Osteocyte (in vitro differentiated cells): Measurements from ENCODE around the gene GARNL3. TPM values are rescaled to one million over a fixed set of nuclear protein-coding genes. Genes with fewer than 3 reads are reported as not detected.
A peak's percentile ranks its signal among the peaks of the same experiment; 100 is the strongest.

Source experiments
- DNase-seq: peaks from one replicate; pipeline ENCODE4 v3.0.0; 2021; ENCODE audit warnings: mixed read lengths; ENCODE audit not compliant: unreplicated experiment; ENCODE audit errors: extremely low spot score
- H3K27ac Mint-ChIP-seq: one replicate; pipeline ENCODE4 v1.8.0; 2021; ENCODE audit warnings: mild to moderate bottlenecking, mixed read lengths; ENCODE audit not compliant: unreplicated experiment
- H3K27me3 Mint-ChIP-seq: one replicate; pipeline ENCODE4 v1.8.0; 2021; ENCODE audit warnings: mixed read lengths; ENCODE audit not compliant: unreplicated experiment
- H3K36me3 Mint-ChIP-seq: one replicate; pipeline ENCODE4 v1.8.0; 2021; ENCODE audit warnings: mixed read lengths; ENCODE audit not compliant: unreplicated experiment
- H3K4me1 Mint-ChIP-seq: one replicate; pipeline ENCODE4 v1.8.0; 2021; ENCODE audit warnings: mixed read lengths; ENCODE audit not compliant: unreplicated experiment
- H3K4me3 Mint-ChIP-seq: one replicate; pipeline ENCODE4 v1.8.0; 2021; ENCODE audit warnings: mild to moderate bottlenecking, moderate library complexity, mixed read lengths; ENCODE audit not compliant: unreplicated experiment
- H3K9me3 Mint-ChIP-seq: one replicate; pipeline ENCODE4 v1.8.0; 2021; ENCODE audit warnings: mixed read lengths; ENCODE audit not compliant: unreplicated experiment
- total RNA-seq: library from RNA; stranded (reverse); gene quantifications from 2 replicates; pipeline ENCODE4 v1.2.1, GENCODE V29; 2021
- TF ChIP-seq, protein P1 (sequence below): fragments of 200-600 bp; sonication (generic); IDR thresholded peaks from 2 replicates; pipeline ENCODE4 v1.5.0; 2021; ENCODE audit warnings: antibody characterized with exemption, mild to moderate bottlenecking, moderate library complexity

Gene GARNL3
- total RNA-seq, 1 donor from 2014 or later = 6.0 TPM

DNA sequence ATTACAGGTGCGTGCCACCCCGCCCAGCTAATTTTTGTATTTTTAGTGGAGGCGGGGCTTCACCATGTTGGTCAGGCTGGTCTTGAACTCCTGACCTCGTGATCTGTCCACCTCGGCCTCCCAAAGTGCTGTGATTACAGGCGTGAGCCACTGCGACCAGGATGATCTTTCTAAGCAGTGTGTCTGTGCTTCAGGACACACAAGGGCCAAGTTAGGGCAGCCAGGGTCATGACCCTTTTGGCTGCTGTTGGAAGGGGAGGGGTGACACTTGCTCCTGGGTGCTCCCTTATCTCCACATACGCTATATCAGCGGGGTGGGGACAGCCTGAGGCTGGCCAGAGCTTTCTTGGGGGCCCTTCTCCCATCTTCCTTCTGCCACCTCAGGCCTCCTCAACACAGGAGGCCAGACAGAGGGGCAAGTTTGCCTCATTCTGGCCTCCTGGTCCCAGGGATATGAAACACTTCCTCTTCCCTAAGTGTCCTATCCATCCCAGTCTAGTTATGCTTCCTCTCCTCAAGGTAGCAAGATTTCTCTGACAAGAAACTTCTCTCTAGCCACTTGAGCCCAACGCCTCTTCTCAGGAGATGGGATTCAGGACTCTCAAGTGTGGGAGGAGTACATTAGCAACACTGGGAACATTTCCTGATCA, 157.7 kb downstream of the GARNL3 start:
- TF ChIP-seq, protein P1, sequence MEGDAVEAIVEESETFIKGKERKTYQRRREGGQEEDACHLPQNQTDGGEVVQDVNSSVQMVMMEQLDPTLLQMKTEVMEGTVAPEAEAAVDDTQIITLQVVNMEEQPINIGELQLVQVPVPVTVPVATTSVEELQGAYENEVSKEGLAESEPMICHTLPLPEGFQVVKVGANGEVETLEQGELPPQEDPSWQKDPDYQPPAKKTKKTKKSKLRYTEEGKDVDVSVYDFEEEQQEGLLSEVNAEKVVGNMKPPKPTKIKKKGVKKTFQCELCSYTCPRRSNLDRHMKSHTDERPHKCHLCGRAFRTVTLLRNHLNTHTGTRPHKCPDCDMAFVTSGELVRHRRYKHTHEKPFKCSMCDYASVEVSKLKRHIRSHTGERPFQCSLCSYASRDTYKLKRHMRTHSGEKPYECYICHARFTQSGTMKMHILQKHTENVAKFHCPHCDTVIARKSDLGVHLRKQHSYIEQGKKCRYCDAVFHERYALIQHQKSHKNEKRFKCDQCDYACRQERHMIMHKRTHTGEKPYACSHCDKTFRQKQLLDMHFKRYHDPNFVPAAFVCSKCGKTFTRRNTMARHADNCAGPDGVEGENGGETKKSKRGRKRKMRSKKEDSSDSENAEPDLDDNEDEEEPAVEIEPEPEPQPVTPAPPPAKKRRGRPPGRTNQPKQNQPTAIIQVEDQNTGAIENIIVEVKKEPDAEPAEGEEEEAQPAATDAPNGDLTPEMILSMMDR = no peak
- Mint-ChIP-seq H3K27me3 (no peaks in the 10 kb centered on the region), H3K9me3 (no peaks in the 10 kb centered on the region), H3K4me1 (peaks cover 40% of the 10 kb centered on the region), H3K27ac (no peak overlapping the region), H3K36me3 (peaks cover 2% of the 10 kb centered on the region), H3K4me3 (peak overlapping the region; percentile 96)
- DNase-seq = no peak

DNA sequence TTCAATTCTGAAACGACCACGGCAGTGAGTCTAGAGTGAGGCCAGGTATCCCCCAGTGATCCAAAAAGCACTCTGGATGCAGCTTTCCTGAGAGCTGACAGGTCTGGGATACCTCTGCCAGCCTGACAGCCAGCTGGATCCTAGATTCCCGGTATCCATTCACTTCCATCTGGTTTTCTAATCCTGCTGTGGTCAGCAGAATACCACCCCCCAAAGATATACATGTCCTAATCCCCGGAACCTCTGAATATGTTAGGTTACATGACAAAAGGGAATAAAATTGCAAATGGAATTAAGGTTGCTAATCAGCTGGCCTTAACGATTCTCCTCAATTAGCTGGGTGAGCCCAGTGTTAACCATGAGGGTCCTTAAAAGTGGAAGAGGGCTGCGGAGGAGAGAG, 158.2 kb downstream of the GARNL3 start:
- TF ChIP-seq, protein P1 = no peak
- H3K36me3 Mint-ChIP-seq = peaks cover 2% of the 10 kb centered on the region
- peak overlapping the region; percentile 99 for H3K27ac Mint-ChIP-seq
- H3K4me3 Mint-ChIP-seq = peak overlapping the region; percentile 96
- H3K4me1 Mint-ChIP-seq = peaks cover 38% of the 10 kb centered on the region
- DNase-seq = no peak
- H3K9me3 Mint-ChIP-seq = no peaks in the 10 kb centered on the region
- no peaks in the 10 kb centered on the region for H3K27me3 Mint-ChIP-seq

DNA sequence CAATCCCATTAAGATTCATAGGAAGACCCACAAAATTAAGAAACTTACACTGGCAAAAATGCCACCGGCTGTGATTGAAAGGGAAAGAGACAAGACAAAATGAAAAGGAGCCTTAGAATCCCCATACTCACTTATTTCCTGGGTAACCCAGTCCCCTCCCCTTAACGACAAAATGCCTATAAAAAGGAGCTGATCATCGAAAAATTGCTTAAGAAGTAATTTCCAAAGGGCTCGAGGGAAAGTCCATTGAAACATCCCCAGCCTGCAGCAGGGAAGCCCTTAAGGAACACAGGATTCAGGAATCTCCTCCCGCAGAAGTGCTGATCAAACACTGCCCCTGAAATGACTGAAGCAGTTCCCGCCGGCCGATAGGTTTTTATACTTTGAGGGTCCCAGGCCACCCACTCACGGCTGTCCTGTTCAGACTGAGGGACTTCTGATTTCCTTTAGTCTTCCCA, 158.9 kb downstream of the GARNL3 start:
- no peaks in the 10 kb centered on the region for H3K27me3 Mint-ChIP-seq
- H3K27ac Mint-ChIP-seq = peak overlapping the region; percentile 99
- peak overlapping the region; percentile 96 for H3K4me3 Mint-ChIP-seq
- H3K4me1 Mint-ChIP-seq = peaks cover 38% of the 10 kb centered on the region
- peaks cover 5% of the 10 kb centered on the region for H3K36me3 Mint-ChIP-seq
- H3K9me3 Mint-ChIP-seq = no peaks in the 10 kb centered on the region
- TF ChIP-seq, protein P1 = no peak
- no peak for DNase-seq

DNA sequence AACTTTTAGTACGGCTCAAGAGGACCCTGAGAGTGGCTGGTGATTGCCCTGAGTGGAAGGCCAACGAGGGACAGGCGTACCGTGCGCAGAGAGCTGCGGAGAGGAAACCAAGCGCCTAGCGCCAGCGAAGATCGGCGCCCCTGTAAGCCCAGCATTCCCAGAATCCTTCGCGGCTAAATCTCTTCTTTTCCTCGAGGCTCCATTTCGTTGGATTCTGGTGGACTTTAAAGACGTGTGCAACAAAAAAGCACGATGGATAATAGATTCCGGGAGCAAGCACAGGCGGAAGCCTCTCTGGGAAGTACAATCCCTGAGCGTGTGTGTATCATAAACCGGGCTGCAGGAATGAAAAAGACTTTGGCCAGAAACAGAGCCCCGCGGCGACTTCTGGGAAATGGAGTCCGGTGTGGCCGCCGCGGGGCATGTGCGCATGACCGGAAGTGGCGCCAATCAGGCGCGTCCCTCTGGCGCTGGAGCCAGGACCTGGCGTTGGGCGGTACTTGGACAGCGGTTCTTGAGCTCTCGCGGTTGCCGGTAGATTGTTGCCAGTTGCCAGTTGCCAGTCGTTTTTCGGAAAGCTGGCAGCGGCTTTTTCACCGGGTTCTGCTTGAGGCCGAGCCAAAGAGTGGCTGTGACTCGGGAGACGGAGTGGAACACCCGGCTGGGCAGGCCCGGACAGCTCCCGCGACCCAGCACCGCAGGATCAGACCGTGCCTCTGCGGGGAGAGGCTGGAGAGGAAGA, 159.5 kb downstream of the GARNL3 start, which contains the start of gene ZNF79:
TSS of gene ZNF79 (plus strand) at position 449 of the 742 bp plus-strand sequence. CDS start 406 bp downstream, outside the sequence.
- TF ChIP-seq, protein P1 = no peak
- Mint-ChIP-seq H3K27ac (peak within 1 kb of the TSS; percentile 99), H3K27me3 (no peaks in the 10 kb centered on the region), H3K4me1 (peaks cover 36% of the 10 kb centered on the region), H3K4me3 (peak within 1 kb of the TSS; percentile 96), H3K9me3 (no peaks in the 10 kb centered on the region), H3K36me3 (peaks cover 3% of the 10 kb centered on the region)
- DNase-seq = peak; percentile 97

DNA sequence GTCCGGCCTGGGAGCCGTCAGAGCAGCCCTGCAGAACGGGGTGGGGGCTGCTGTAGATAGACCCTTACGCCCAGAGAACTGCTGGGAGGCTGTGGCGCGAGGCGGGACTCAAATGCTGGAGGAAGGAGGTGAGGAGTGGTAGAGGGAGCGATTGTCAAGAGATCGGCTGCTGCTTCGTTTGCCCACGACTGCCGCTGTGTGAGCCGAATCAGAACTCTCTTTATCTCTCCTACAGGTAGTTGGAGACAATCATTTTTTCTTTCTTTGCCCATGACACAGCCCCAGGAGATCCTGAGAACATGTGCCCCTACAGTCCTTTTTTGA, 160.1 kb downstream of the GARNL3 start:
- Mint-ChIP-seq H3K9me3 (no peaks in the 10 kb centered on the region), H3K27me3 (no peaks in the 10 kb centered on the region), H3K4me3 (peak overlapping the region; percentile 96), H3K27ac (peak overlapping the region; percentile 99), H3K4me1 (peaks cover 36% of the 10 kb centered on the region), H3K36me3 (peaks cover 3% of the 10 kb centered on the region)
- no peak for DNase-seq
- TF ChIP-seq, protein P1 = peak; percentile 13
